Kidney (tissue), 14 donors: ENCODE data around the gene AS3MT. TPM values are rescaled to one million over a fixed set of nuclear protein-coding genes. Genes with fewer than 3 reads are reported as not detected.

Source experiments
- DNase-seq, 5 donors: peaks; one replicate each; pipeline ENCODE4 v3.0.0-alpha.2; 2013 to 2020
- FAIRE-seq: peaks from 2 replicates; lab custom pipeline; 2012; peaks lifted over from hg19 to GRCh38; lab: Jason Lieb, UNC
- H3K27ac ChIP-seq, 2 donors: one replicate each; pipeline ENCODE4 v1.7.0; 2013; ENCODE audit warnings: low read depth in 2 of 2, low read length in 2 of 2, inconsistent platforms in 1 of 2
- H3K27me3 ChIP-seq: one replicate; pipeline ENCODE4 v1.7.1; 2013; ENCODE audit warnings: low read length, inconsistent platforms; ENCODE audit not compliant: control insufficient read depth, insufficient read depth
- H3K36me3 ChIP-seq, 3 donors: one replicate each; pipeline versions ENCODE4 v1.7.0 to v1.7.1; 2013; ENCODE audit warnings: low read length in 3 of 3, control low read depth in 1 of 3, inconsistent platforms in 1 of 3; ENCODE audit not compliant: insufficient read depth in 3 of 3, control insufficient read depth in 2 of 3
- H3K4me1 ChIP-seq, 3 donors: one replicate each; pipeline versions ENCODE4 v1.7.0 to v1.7.1; 2013; ENCODE audit warnings: low read length in 3 of 3, inconsistent platforms in 1 of 3, low read depth in 1 of 3; ENCODE audit not compliant: control insufficient read depth in 2 of 3, insufficient read depth in 2 of 3
- H3K4me3 ChIP-seq, 3 donors: one replicate each; pipeline versions ENCODE4 v1.7.0 to v1.8.1; 2013; ENCODE audit warnings: low read length in 3 of 3, control low read depth in 1 of 3, inconsistent platforms in 1 of 3
- H3K9ac ChIP-seq, 3 donors: one replicate each; pipeline versions ENCODE4 v1.7.0 to v1.7.1; 2013; ENCODE audit warnings: low read length in 3 of 3, control low read depth in 1 of 3, inconsistent platforms in 1 of 3
- H3K9me3 ChIP-seq, 3 donors: one replicate each; pipeline versions ENCODE4 v1.7.0 to v1.7.1; 2013; ENCODE audit warnings: low read length in 3 of 3, control low read depth in 1 of 3, inconsistent platforms in 1 of 3; ENCODE audit not compliant: control insufficient read depth in 2 of 3, insufficient read depth in 1 of 3
- intact Hi-C: fragments of 100-400 bp; cut with DNase I; formaldehyde crosslinking; loops from one replicate; pipeline ENCODE4 v1.11.1; 2022
- polyA plus RNA-seq: library from polyadenylated mRNA; stranded (reverse); fragments of 350-450 nt; fragmentation: Illumina TruSeq; extraction: RNeasy Lipid Tissue Mini Kit (QIAGEN cat#74804); gene quantifications from one replicate; pipeline ENCODE4 v1.2.3, GENCODE V29; 2014; ENCODE audit warnings: low read depth, low replicate concordance; ENCODE audit not compliant: insufficient read depth
- total RNA-seq: library from RNA; stranded (reverse); fragmentation: NEBNext Ultra II Directional; extraction: Animal tissue kit (Norgen Biotek cat#: 25700); gene quantifications from one replicate; pipeline ENCODE4 v1.2.1, GENCODE V29; 2021
- TF ChIP-seq, protein P1 (sequence below): IDR thresholded peaks from 3 replicates; pipeline ENCODE4 v1.5.1; 2012; ENCODE audit warnings: mild to moderate bottlenecking, moderate library complexity, borderline replicate concordance; ENCODE audit not compliant: insufficient read depth; ENCODE audit errors: extremely low read depth
- donor health status: control.
- donor health status: control.
- donor health status: control.
- donor health status: control.
- donor health status: control.
- donor health status: DM: yes; HTN: yes; CAD: no.
- donor health status: Normal renal cell carcinoma (clear cell type).

The AS3MT gene
- total and polyA plus RNA-seq, 2 donors from 2014 or later: 2.0 to 36.7 TPM

DNA sequence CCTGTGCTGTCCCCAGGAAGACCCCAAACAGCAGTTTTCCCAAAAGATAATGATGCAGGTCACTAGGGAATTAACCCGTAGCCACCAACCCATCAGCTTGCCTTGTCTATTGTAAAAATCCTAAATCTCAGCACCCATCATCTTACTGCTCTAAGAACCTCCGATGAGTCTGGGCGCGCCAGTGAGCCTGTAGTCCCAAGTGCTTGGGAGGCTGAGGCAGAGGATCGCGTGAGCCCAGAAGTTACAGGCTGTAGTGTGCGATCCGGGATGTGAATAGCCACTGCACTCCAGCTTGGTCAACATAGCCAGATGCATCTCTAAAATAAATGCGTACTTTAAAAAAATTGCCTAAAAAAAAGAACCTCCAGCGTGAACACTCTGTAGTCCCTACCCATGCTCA, 951 bp downstream of the AS3MT start:
- no peak for FAIRE-seq

DNA sequence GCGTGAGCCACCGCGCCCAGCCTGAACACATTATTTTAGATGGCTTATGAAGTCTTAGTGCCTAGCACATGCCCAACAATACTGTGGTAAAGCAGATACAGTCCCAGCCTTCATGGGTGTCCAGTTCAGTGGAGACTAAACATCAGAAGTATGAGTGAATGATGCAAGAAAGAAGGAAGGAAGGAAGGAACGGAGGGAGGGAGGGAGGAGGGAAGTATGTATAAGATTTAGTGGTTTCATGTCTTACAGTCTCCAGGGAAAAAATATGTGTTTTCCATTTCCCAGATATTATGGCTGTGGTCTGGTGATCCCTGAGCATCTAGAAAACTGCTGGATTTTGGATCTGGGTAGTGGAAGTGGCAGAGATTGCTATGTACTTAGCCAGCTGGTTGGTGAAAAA, 2.9 kb downstream of the AS3MT start:
- Histone ChIP-seq H3K9me3 (no peaks in the 10 kb centered on the region), H3K9ac (no peak overlapping the region), H3K27ac (no peak overlapping the region), H3K27me3 (no peaks in the 10 kb centered on the region), H3K36me3 (peaks cover 0 to 2% (median 0%) of the 10 kb centered on the region in 3 donors), H3K4me1 (peaks cover 0 to 7% (median 0%) of the 10 kb centered on the region in 3 donors), H3K4me3 (no peak overlapping the region)
- FAIRE-seq: no peak
- TF ChIP-seq, protein P1, sequence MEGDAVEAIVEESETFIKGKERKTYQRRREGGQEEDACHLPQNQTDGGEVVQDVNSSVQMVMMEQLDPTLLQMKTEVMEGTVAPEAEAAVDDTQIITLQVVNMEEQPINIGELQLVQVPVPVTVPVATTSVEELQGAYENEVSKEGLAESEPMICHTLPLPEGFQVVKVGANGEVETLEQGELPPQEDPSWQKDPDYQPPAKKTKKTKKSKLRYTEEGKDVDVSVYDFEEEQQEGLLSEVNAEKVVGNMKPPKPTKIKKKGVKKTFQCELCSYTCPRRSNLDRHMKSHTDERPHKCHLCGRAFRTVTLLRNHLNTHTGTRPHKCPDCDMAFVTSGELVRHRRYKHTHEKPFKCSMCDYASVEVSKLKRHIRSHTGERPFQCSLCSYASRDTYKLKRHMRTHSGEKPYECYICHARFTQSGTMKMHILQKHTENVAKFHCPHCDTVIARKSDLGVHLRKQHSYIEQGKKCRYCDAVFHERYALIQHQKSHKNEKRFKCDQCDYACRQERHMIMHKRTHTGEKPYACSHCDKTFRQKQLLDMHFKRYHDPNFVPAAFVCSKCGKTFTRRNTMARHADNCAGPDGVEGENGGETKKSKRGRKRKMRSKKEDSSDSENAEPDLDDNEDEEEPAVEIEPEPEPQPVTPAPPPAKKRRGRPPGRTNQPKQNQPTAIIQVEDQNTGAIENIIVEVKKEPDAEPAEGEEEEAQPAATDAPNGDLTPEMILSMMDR: no peak
- DNase-seq: no peak
- intact Hi-C loops: no loop called here

More for the DNA sequence above, 951 bp downstream of the AS3MT start:
- peak overlapping the region; percentile 30 to 80 (median 65) for H3K4me3 ChIP-seq
- no peaks in the 10 kb centered on the region for H3K27me3 ChIP-seq
- no peaks in the 10 kb centered on the region for H3K9me3 ChIP-seq
- H3K36me3 ChIP-seq: peaks cover 0 to 2% (median 0%) of the 10 kb centered on the region in 3 donors
- no peak overlapping the region for H3K27ac ChIP-seq
- no peak for DNase-seq
- peaks cover 0 to 7% (median 0%) of the 10 kb centered on the region in 3 donors for H3K4me1 ChIP-seq
- TF ChIP-seq, protein P1: no peak
- intact Hi-C loops: no loop called here
- H3K9ac ChIP-seq: peak overlapping the region in 2 of 3 donors; percentile 59 to 78

DNA sequence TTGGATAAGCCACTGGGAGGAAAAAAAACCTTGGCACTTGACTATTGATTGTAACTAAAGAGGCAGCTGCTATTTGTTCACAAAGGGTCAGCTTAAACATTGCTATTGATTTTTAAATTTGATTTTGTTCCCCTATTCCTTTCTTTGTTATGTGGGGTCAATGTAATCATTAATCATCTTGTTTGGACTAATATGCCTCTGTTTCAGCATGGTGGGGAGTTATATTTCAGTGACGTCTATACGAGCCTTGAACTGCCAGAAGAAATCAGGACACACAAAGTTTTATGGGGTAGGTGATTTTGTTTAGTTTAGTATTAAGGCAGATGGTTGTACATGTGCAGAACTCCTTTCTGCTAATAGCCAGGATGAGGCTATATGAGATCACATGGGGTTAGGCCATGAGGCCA, 7.5 kb downstream of the AS3MT start:
- TF ChIP-seq, protein P1: no peak
- DNase-seq (no peak), FAIRE-seq (no peak)
- Histone ChIP-seq H3K4me3 (no peak overlapping the region), H3K27ac (no peak overlapping the region), H3K9ac (no peak overlapping the region), H3K27me3 (no peaks in the 10 kb centered on the region), H3K9me3 (no peaks in the 10 kb centered on the region), H3K4me1 (no peaks in the 10 kb centered on the region), H3K36me3 (peaks cover 0 to 4% (median 2%) of the 10 kb centered on the region in 3 donors)
- intact Hi-C loops: no loop called here

DNA sequence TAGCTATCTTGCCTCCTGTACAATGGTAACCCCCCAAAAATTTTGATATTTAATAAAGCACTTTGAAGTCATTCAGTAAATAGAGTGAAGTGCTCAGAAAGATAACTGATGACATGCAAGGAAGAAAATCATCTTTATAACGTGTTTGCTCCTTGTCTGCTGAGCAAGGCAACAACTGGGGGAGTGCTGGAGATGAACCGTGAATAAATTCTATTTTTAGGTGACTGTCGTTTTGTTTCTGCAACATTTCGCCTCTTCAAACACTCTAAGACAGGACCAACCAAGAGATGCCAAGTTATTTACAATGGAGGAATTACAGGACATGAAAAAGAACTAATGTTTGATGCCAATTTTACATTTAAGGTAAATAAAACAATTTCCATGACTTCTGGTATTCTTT, 9.4 kb downstream of the AS3MT start:
- Histone ChIP-seq H3K36me3 (peaks cover 0 to 4% (median 0%) of the 10 kb centered on the region in 3 donors), H3K4me3 (no peak overlapping the region), H3K27ac (no peak overlapping the region), H3K4me1 (no peaks in the 10 kb centered on the region), H3K9me3 (no peaks in the 10 kb centered on the region), H3K27me3 (no peaks in the 10 kb centered on the region), H3K9ac (no peak overlapping the region)
- DNase-seq (no peak), FAIRE-seq (no peak)
- TF ChIP-seq, protein P1: no peak
- intact Hi-C loops: no loop called here
